HCT116 (cell line): ENCODE data around the gene SRPK3. TPM values are rescaled to one million over a fixed set of nuclear protein-coding genes. Genes with fewer than 3 reads are reported as not detected.

Experiments
- ATAC-seq: fragments of 200-7000 bp; cut with Tn5 transposase; 2 replicates; pipeline ENCODE4 v1.9.1; 2020; ENCODE audit warnings: mild to moderate bottlenecking, moderate library complexity
- BruUV-seq: library from RNA; stranded (reverse); fragments of 400-500 nt; replicated peaks from 2 replicates; lab custom pipeline; 2021; lab: Mats Ljungman, UMichigan
- CTCF ChIA-PET: fragments of 300-600 bp; sonication (Branson Sonifier 250); formaldehyde crosslinking; loops from one replicate; lab custom pipeline; 2021; ENCODE audit warnings: antibody characterized with exemption; lab: Charles Lee
- POLR2A ChIA-PET: fragments of 300-600, 350-600 bp; sonication (Branson Sonifier 250); formaldehyde crosslinking; loops from one replicate; lab custom pipeline; 2021; ENCODE audit warnings: antibody characterized with exemption; lab: Charles Lee
- RAD21 ChIA-PET, 2 experiments: fragments of 300-600 bp; sonication (Branson Sonifier 250); formaldehyde crosslinking; loops; one replicate each; lab custom pipeline; 2023; ENCODE audit warnings: low total read pairs in 2 of 2; ENCODE audit not compliant: uncharacterized antibody in 2 of 2, unreplicated experiment in 2 of 2, low non-redundant PET in 1 of 2; lab: Charles Lee
- DNase-seq: peaks from one replicate; pipeline ENCODE4 v3.0.0-alpha.2; 2010; ENCODE audit warnings: low read depth, low spot score
- H2AFZ ChIP-seq: fragments of 200-600 bp; shearing (Covaris generic), sonication (generic); 2 replicates; pipeline ENCODE4 v1.6.1; 2017; ENCODE audit warnings: low read depth, mixed run types, mixed read lengths, antibody characterized with exemption, low read length; ENCODE audit not compliant: poor library complexity, severe bottlenecking
- H3K27ac ChIP-seq: 2 replicates; pipeline ENCODE4 v1.5.1; 2012; ENCODE audit warnings: low read depth, low read length
- H3K27me3 ChIP-seq: fragments of 200-600 bp; sonication (generic); 2 replicates; pipeline ENCODE4 v1.6.1; 2016; ENCODE audit warnings: mixed run types, low read length, mixed read lengths; ENCODE audit not compliant: insufficient read depth
- H3K36me3 ChIP-seq, 2 experiments: fragments of 200-500 bp in 1 of 2; fragments of 200-600 bp in 1 of 2; sonication (Bioruptor generic) in 1 of 2; sonication (generic) in 1 of 2; 2 replicates each; pipeline versions ENCODE4 v1.5.1 to v1.6.1; 2014 to 2016; ENCODE audit warnings: low read length in 2 of 2, inconsistent platforms in 1 of 2, mixed read lengths in 1 of 2, mixed run types in 1 of 2; ENCODE audit not compliant: insufficient read depth in 2 of 2, control insufficient read depth in 1 of 2
- H3K4me1 ChIP-seq, 2 experiments: fragments of 200-600 bp in 1 of 2; sonication (generic) in 1 of 2; 2 replicates each; pipeline versions ENCODE4 v1.5.1 to v1.6.1; 2012 to 2017; ENCODE audit warnings: low read length in 2 of 2, inconsistent platforms in 1 of 2, mild to moderate bottlenecking in 1 of 2, mixed read lengths in 1 of 2, mixed run types in 1 of 2, moderate library complexity in 1 of 2; ENCODE audit not compliant: insufficient read depth in 2 of 2, control insufficient read depth in 1 of 2
- H3K4me2 ChIP-seq: fragments of 200-600 bp; sonication (generic); 2 replicates; pipeline ENCODE4 v1.6.1; 2017; ENCODE audit warnings: mixed run types, low read length, mixed read lengths
- H3K4me3 ChIP-seq, 2 experiments: fragments of 200-600 bp in 1 of 2; sonication (generic) in 1 of 2; replicated peaks in 1 of 2; 2 replicates each; pipeline ENCODE4 v1.5.1; 2011 to 2016; ENCODE audit warnings: low read length in 2 of 2, control low read depth in 1 of 2, low read depth in 1 of 2, mild to moderate bottlenecking in 1 of 2, mixed read lengths in 1 of 2, mixed run types in 1 of 2
- H3K79me2 ChIP-seq: fragments of 200-600 bp; sonication (generic); 2 replicates; pipeline ENCODE4 v1.6.1; 2017; ENCODE audit warnings: mild to moderate bottlenecking, mixed run types, low read length, moderate library complexity, mixed read lengths; ENCODE audit not compliant: insufficient read depth
- H3K9ac ChIP-seq: fragments of 200-600 bp; sonication (generic); 2 replicates; pipeline ENCODE4 v1.6.1; 2016; ENCODE audit warnings: low read length, mixed read lengths
- H3K9me2 ChIP-seq: fragments of 200-600 bp; sonication (generic), shearing (Covaris generic); 2 replicates; pipeline ENCODE4 v1.6.1; 2017; ENCODE audit warnings: mixed run types, mild to moderate bottlenecking, moderate library complexity; ENCODE audit not compliant: insufficient read depth
- H3K9me3 ChIP-seq, 2 experiments: fragments of 200-500 bp in 1 of 2; fragments of 200-600 bp in 1 of 2; sonication (Bioruptor generic) in 1 of 2; sonication (generic) in 1 of 2; 2 replicates each; pipeline ENCODE4 v1.6.1; 2014 to 2017; ENCODE audit warnings: low read length in 2 of 2, mixed read lengths in 2 of 2, inconsistent platforms in 1 of 2, low read depth in 1 of 2, mild to moderate bottlenecking in 1 of 2, mixed run types in 1 of 2, moderate library complexity in 1 of 2; ENCODE audit not compliant: control insufficient read depth in 1 of 2, insufficient read depth in 1 of 2
- H4K20me1 ChIP-seq: fragments of 200-600 bp; sonication (generic), shearing (Covaris generic); 2 replicates; pipeline ENCODE4 v1.6.1; 2017; ENCODE audit warnings: mixed run types, mild to moderate bottlenecking, moderate library complexity; ENCODE audit not compliant: insufficient read depth
- CBX3 ChIP-seq: IDR thresholded peaks from 2 replicates; pipeline ENCODE4 v1.6.1; 2012; ENCODE audit warnings: low read depth
- EGR1 ChIP-seq: IDR thresholded peaks from 2 replicates; pipeline ENCODE4 v1.6.1; 2012; ENCODE audit warnings: low read depth
- ELF1 ChIP-seq: IDR thresholded peaks from 2 replicates; pipeline ENCODE4 v1.6.1; 2012; ENCODE audit warnings: low read depth, borderline replicate concordance
- EZH2 ChIP-seq: fragments of 200-600 bp; sonication (generic); IDR thresholded peaks from 2 replicates; pipeline ENCODE4 v1.6.1; 2017; ENCODE audit warnings: antibody characterized with exemption, mixed run types
- EZH2phosphoT487 ChIP-seq: fragments of 200-600 bp; IDR thresholded peaks from 2 replicates; pipeline ENCODE4 v1.6.1; 2018; ENCODE audit warnings: antibody characterized with exemption, borderline replicate concordance
- FOSL1 ChIP-seq: IDR thresholded peaks from 2 replicates; pipeline ENCODE4 v1.6.1; 2012; ENCODE audit warnings: low read depth
- JUND ChIP-seq: IDR thresholded peaks from 2 replicates; pipeline ENCODE4 v1.6.1; 2012
- POLR2A ChIP-seq: IDR thresholded peaks from 2 replicates; pipeline ENCODE4 v1.7.0; 2011; ENCODE audit warnings: borderline replicate concordance; ENCODE audit not compliant: insufficient read depth, insufficient read length; ENCODE audit errors: extremely low read depth
- POLR2AphosphoS5 ChIP-seq: IDR thresholded peaks from 2 replicates; pipeline ENCODE4 v1.6.1; 2011; ENCODE audit warnings: mild to moderate bottlenecking, low read depth, low read length, moderate library complexity
- TCF7L2 ChIP-seq: IDR thresholded peaks from 2 replicates; pipeline ENCODE4 v1.7.0; 2011; ENCODE audit warnings: borderline replicate concordance, inconsistent platforms; ENCODE audit not compliant: insufficient read depth, insufficient read length; ENCODE audit errors: extremely low read depth
- YY1 ChIP-seq: IDR thresholded peaks from 2 replicates; pipeline ENCODE4 v1.6.1; 2011; ENCODE audit warnings: low read length, low read depth, moderate library complexity, mild to moderate bottlenecking; ENCODE audit not compliant: insufficient replicate concordance; ENCODE audit errors: extremely low read depth
- ZNF274 ChIP-seq: fragments of 200-500 bp; sonication (Bioruptor generic); IDR thresholded peaks from 2 replicates; pipeline ENCODE4 v1.6.1; 2014; ENCODE audit warnings: mild to moderate bottlenecking, low read depth, low read length, inconsistent platforms
- intact Hi-C: fragments of 100-400 bp; cut with micrococcal nuclease; formaldehyde crosslinking; loops from 2 replicates; pipeline ENCODE4 v1.10.0; 2022
- total RNA-seq: library from RNA; stranded (reverse); gene quantifications from one replicate; pipeline ENCODE4 v1.2.1, GENCODE V29; 2021; ENCODE audit not compliant: unreplicated experiment
- TF ChIP-seq, protein P1 (sequence below): IDR thresholded peaks from 2 replicates; pipeline ENCODE4 v1.6.1; 2012; ENCODE audit warnings: low read depth
- TF ChIP-seq, protein P2 (sequence below): IDR thresholded peaks from 2 replicates; pipeline ENCODE4 v1.6.1; 2012
- TF ChIP-seq, protein P3 (sequence below), 3 experiments: fragments of 200-600 bp in 1 of 3; sonication (generic) in 1 of 3; IDR thresholded peaks in 2 of 3; conservative IDR thresholded peaks in 1 of 3; 2 replicates each; pipeline ENCODE4 v1.5.1; 2012 to 2017; ENCODE audit warnings: low read depth in 2 of 3, low read length in 2 of 3, antibody characterized with exemption in 1 of 3, borderline replicate concordance in 1 of 3, control low read depth in 1 of 3, mild to moderate bottlenecking in 1 of 3, mixed read lengths in 1 of 3, mixed run types in 1 of 3, moderate library complexity in 1 of 3; ENCODE audit not compliant: insufficient read depth in 1 of 3

SRPK3 gene
- total RNA-seq, 1 experiment from 2014 or later: not detected

- H3K9me2 ChIP-seq: no peaks in the 10 kb centered on the region
- no peaks in the 10 kb centered on the region for H3K9me3 ChIP-seq
- no peaks in the 10 kb centered on the region for H3K79me2 ChIP-seq
- RAD21 ChIA-PET: interaction anchor here in 1 of 2 experiments (0.6 kb wide), 1 partner anchor 70 kb away, joined by 4 read pairs; no protein-coding TSS in a partner anchor
- no peak within 1 kb of the TSS for H2AFZ ChIP-seq
- POLR2A ChIA-PET: no interaction called here
- CTCF ChIA-PET: interaction anchor here (2.1 kb wide), 1 partner anchor 183 kb away, joined by 8 read pairs; no protein-coding TSS in a partner anchor
- H3K9ac ChIP-seq: peak within 1 kb of the TSS; percentile 32; the same call in 1 of the 2 replicates
- H3K36me3 ChIP-seq: no peaks in the 10 kb centered on the region
- H3K4me2 ChIP-seq: peak within 1 kb of the TSS; percentile 79
- TF ChIP-seq YY1: peak; percentile 46
- no peak for TF ChIP-seq ELF1
- TF ChIP-seq EZH2: no peak
- TF ChIP-seq, protein P1, sequence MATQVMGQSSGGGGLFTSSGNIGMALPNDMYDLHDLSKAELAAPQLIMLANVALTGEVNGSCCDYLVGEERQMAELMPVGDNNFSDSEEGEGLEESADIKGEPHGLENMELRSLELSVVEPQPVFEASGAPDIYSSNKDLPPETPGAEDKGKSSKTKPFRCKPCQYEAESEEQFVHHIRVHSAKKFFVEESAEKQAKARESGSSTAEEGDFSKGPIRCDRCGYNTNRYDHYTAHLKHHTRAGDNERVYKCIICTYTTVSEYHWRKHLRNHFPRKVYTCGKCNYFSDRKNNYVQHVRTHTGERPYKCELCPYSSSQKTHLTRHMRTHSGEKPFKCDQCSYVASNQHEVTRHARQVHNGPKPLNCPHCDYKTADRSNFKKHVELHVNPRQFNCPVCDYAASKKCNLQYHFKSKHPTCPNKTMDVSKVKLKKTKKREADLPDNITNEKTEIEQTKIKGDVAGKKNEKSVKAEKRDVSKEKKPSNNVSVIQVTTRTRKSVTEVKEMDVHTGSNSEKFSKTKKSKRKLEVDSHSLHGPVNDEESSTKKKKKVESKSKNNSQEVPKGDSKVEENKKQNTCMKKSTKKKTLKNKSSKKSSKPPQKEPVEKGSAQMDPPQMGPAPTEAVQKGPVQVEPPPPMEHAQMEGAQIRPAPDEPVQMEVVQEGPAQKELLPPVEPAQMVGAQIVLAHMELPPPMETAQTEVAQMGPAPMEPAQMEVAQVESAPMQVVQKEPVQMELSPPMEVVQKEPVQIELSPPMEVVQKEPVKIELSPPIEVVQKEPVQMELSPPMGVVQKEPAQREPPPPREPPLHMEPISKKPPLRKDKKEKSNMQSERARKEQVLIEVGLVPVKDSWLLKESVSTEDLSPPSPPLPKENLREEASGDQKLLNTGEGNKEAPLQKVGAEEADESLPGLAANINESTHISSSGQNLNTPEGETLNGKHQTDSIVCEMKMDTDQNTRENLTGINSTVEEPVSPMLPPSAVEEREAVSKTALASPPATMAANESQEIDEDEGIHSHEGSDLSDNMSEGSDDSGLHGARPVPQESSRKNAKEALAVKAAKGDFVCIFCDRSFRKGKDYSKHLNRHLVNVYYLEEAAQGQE: no peak
- TF ChIP-seq POLR2AphosphoS5: peak; percentile 47; the same call in 1 of the 2 replicates
- TF ChIP-seq CBX3: no peak
- TF ChIP-seq, protein P2, sequence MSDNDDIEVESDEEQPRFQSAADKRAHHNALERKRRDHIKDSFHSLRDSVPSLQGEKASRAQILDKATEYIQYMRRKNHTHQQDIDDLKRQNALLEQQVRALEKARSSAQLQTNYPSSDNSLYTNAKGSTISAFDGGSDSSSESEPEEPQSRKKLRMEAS: no peak
- TF ChIP-seq TCF7L2: no peak
- no peak for TF ChIP-seq FOSL1
- no peak for TF ChIP-seq ZNF274
- TF ChIP-seq EGR1: no peak
- TF ChIP-seq JUND: no peak
- TF ChIP-seq, protein P3, sequence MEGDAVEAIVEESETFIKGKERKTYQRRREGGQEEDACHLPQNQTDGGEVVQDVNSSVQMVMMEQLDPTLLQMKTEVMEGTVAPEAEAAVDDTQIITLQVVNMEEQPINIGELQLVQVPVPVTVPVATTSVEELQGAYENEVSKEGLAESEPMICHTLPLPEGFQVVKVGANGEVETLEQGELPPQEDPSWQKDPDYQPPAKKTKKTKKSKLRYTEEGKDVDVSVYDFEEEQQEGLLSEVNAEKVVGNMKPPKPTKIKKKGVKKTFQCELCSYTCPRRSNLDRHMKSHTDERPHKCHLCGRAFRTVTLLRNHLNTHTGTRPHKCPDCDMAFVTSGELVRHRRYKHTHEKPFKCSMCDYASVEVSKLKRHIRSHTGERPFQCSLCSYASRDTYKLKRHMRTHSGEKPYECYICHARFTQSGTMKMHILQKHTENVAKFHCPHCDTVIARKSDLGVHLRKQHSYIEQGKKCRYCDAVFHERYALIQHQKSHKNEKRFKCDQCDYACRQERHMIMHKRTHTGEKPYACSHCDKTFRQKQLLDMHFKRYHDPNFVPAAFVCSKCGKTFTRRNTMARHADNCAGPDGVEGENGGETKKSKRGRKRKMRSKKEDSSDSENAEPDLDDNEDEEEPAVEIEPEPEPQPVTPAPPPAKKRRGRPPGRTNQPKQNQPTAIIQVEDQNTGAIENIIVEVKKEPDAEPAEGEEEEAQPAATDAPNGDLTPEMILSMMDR (IDR thresholded peaks at IDR 0.05 in 2 of 3, conservative IDR thresholded peaks at IDR 0.05 in 1 of 3; ENCODE audit: borderline replicate concordance in 1 of 3, insufficient read depth in 1 of 3, low read depth in 2 of 3, low read length in 2 of 3): peak in 2 of 3 experiments; percentile 72 to 80; a peak in 4 of 6 replicates
- TF ChIP-seq EZH2phosphoT487: no peak
- TF ChIP-seq POLR2A: no peak
- H3K27me3 ChIP-seq: no peaks in the 10 kb centered on the region
- peaks cover 0 to 10% of the 10 kb centered on the region in 2 experiments; a peak in 2 of 4 replicates for H3K4me1 ChIP-seq
- peak; percentile 95 for ATAC-seq
- no TSS peak for BruUV-seq
- H3K4me3 ChIP-seq: peak within 1 kb of the TSS; percentile 43 to 54
- H3K27ac ChIP-seq: peak within 1 kb of the TSS; percentile 22; the same call in 1 of the 2 replicates
- peak; percentile 50 for DNase-seq
- intact Hi-C loops: loop anchor here (1.0 to 2.0 kb wide), 3 partner anchors 120 to 189 kb away; no protein-coding TSS in a partner anchor
- no peaks in the 10 kb centered on the region for H4K20me1 ChIP-seq
These were observed 16.7 kb upstream of the SRPK3 start, which contains the start of gene PLXNB3 for GRCh38 chrX:153763989-153764755. Gene PLXNB3, plus strand, starts transcription at chrX:153764249. Its CDS starts 1,287 bp downstream, at chrX:153765536.
